Neural cell (in vitro differentiated cells): ENCODE results near the gene ENKUR. TPM values are rescaled to one million over a fixed set of nuclear protein-coding genes. Genes with fewer than 3 reads are reported as not detected.

Source experiments
- H2AFZ ChIP-seq: fragments of 200-600, 300-800 bp; sonication (generic), shearing (Covaris generic); 2 replicates; pipeline ENCODE4 v1.6.0; 2014; ENCODE audit warnings: low read depth, mild to moderate bottlenecking, antibody characterized with exemption, low read length, moderate library complexity
- H3F3A ChIP-seq: fragments of 200-600 bp; shearing (Covaris generic); 2 replicates; pipeline ENCODE4 v1.6.1; 2016; ENCODE audit warnings: mild to moderate bottlenecking, moderate library complexity, mixed read lengths, antibody characterized with exemption, low read length; ENCODE audit not compliant: insufficient read depth, poor library complexity, severe bottlenecking
- H3K27ac ChIP-seq: fragments of 200-600, 300-800 bp; sonication (generic), shearing (Covaris generic); 2 replicates; pipeline ENCODE4 v1.5.1; 2014; ENCODE audit warnings: mild to moderate bottlenecking, low read length, moderate library complexity
- H3K27me3 ChIP-seq: fragments of 300-800, 200-600 bp; sonication (generic), shearing (Covaris generic); 2 replicates; pipeline ENCODE4 v1.6.0; 2014; ENCODE audit warnings: mild to moderate bottlenecking, low read depth, low read length, moderate library complexity; ENCODE audit not compliant: insufficient read depth
- H3K36me3 ChIP-seq: fragments of 300-800, 200-600 bp; sonication (generic), shearing (Covaris generic); 2 replicates; pipeline ENCODE4 v1.5.1; 2014; ENCODE audit warnings: mild to moderate bottlenecking, antibody characterized with exemption, low read length, moderate library complexity; ENCODE audit not compliant: insufficient read depth
- H3K4me2 ChIP-seq: fragments of 300-800, 200-600 bp; sonication (generic), shearing (Covaris generic); 2 replicates; pipeline ENCODE4 v1.6.0; 2014; ENCODE audit warnings: mild to moderate bottlenecking, low read length
- H3K4me3 ChIP-seq: fragments of 300-800, 200-600 bp; sonication (generic), shearing (Covaris generic); 2 replicates; pipeline ENCODE4 v1.5.1; 2014; ENCODE audit warnings: mild to moderate bottlenecking, low read length, moderate library complexity
- H3K79me2 ChIP-seq: fragments of 200-600 bp; shearing (Covaris generic); replicated peaks from 2 replicates; pipeline ENCODE4 v1.6.0; 2014; ENCODE audit warnings: mild to moderate bottlenecking, low read length, moderate library complexity; ENCODE audit not compliant: insufficient read depth
- H3K9ac ChIP-seq: fragments of 300-800, 200-600 bp; sonication (generic), shearing (Covaris generic); 2 replicates; pipeline ENCODE4 v1.6.1; 2016; ENCODE audit warnings: mild to moderate bottlenecking, low read length, mixed read lengths
- H3K9me2 ChIP-seq: fragments of 200-600 bp; shearing (Covaris generic); 2 replicates; pipeline ENCODE4 v1.6.1; 2016; ENCODE audit warnings: mild to moderate bottlenecking, low read length, mixed read lengths; ENCODE audit not compliant: insufficient read depth
- H3K9me3 ChIP-seq: fragments of 200-600, 300-800 bp; sonication (generic), shearing (Covaris generic); 2 replicates; pipeline ENCODE4 v1.6.1; 2016; ENCODE audit warnings: mild to moderate bottlenecking, mixed run types, low read length, moderate library complexity, mixed read lengths
- H4K20me1 ChIP-seq: fragments of 200-600 bp; shearing (Covaris generic); 2 replicates; pipeline ENCODE4 v1.6.1; 2016; ENCODE audit warnings: mild to moderate bottlenecking, mixed run types; ENCODE audit not compliant: insufficient read depth
- CTCF ChIP-seq: fragments of 450-650 bp; IDR thresholded peaks from 2 replicates; pipeline ENCODE4 v1.5.1; 2014; ENCODE audit warnings: antibody characterized with exemption, mild to moderate bottlenecking, moderate library complexity; ENCODE audit not compliant: poor library complexity, severe bottlenecking
- EP300 ChIP-seq: fragments of 450-650 bp; conservative IDR thresholded peaks from 2 replicates; pipeline ENCODE4 v1.6.1; 2014; ENCODE audit warnings: antibody characterized with exemption, mild to moderate bottlenecking, moderate library complexity; ENCODE audit not compliant: poor library complexity, severe bottlenecking
- EZH2 ChIP-seq: fragments of 200-600, 300-800 bp; shearing (Covaris generic), sonication (generic); IDR thresholded peaks from 2 replicates; pipeline ENCODE4 v1.6.1; 2014; ENCODE audit warnings: antibody characterized with exemption, low read length, borderline replicate concordance, mild to moderate bottlenecking; ENCODE audit not compliant: insufficient read depth, poor library complexity, severe bottlenecking
- MXI1 ChIP-seq: fragments of 450-650 bp; conservative IDR thresholded peaks from 2 replicates; pipeline ENCODE4 v1.6.1; 2014; ENCODE audit warnings: antibody characterized with exemption, mild to moderate bottlenecking; ENCODE audit not compliant: poor library complexity, severe bottlenecking
- POLR2AphosphoS5 ChIP-seq: IDR thresholded peaks from 2 replicates; pipeline ENCODE4 v1.6.1; 2012
- RAD21 ChIP-seq: fragments of 450-650 bp; conservative IDR thresholded peaks from 2 replicates; pipeline ENCODE4 v1.6.1; 2014; ENCODE audit warnings: antibody characterized with exemption, mild to moderate bottlenecking, moderate library complexity
- REST ChIP-seq: IDR thresholded peaks from 2 replicates; pipeline ENCODE4 v1.6.1; 2012; ENCODE audit warnings: borderline replicate concordance
- SMC3 ChIP-seq: fragments of 450-650 bp; conservative IDR thresholded peaks from 2 replicates; pipeline ENCODE4 v1.6.1; 2014; ENCODE audit warnings: antibody characterized with exemption, mild to moderate bottlenecking, moderate library complexity; ENCODE audit not compliant: poor library complexity
- TAF1 ChIP-seq: IDR thresholded peaks from 2 replicates; pipeline ENCODE4 v1.6.1; 2012; ENCODE audit warnings: low read depth
- polyA plus RNA-seq: library from polyadenylated mRNA; depleted of rRNA; stranded (reverse); fragments of >200 nt; gene quantifications from 2 replicates; pipeline ENCODE4 v1.2.3, GENCODE V29; 2014

ENKUR gene
- polyA plus RNA-seq, 1 donor from 2014 or later = 2.6 TPM

GRCh38 chr10:25026463-25026862 is 10.5 kb upstream of the ENKUR start:
- Histone ChIP-seq H3K4me2 (no peak overlapping the region), H3K9ac (no peak overlapping the region), H3K9me2 (no peaks in the 10 kb centered on the region), H3K4me3 (no peak overlapping the region), H3K27ac (no peak overlapping the region), H3K9me3 (no peaks in the 10 kb centered on the region), H3K36me3 (no peaks in the 10 kb centered on the region), H3K27me3 (no peaks in the 10 kb centered on the region), H4K20me1 (no peaks in the 10 kb centered on the region), H3K79me2 (no peaks in the 10 kb centered on the region), H2AFZ (no peak overlapping the region), H3F3A (no peaks in the 10 kb centered on the region)
- TF ChIP-seq REST = no peak
- no peak for TF ChIP-seq RAD21

GRCh38 chr10:25024528-25024927 is 8.6 kb upstream of the ENKUR start:
- Histone ChIP-seq H4K20me1 (no peaks in the 10 kb centered on the region), H3K79me2 (no peaks in the 10 kb centered on the region), H3F3A (no peaks in the 10 kb centered on the region), H3K27ac (no peak overlapping the region), H2AFZ (no peak overlapping the region), H3K9me2 (no peaks in the 10 kb centered on the region), H3K9ac (no peak overlapping the region), H3K36me3 (no peaks in the 10 kb centered on the region), H3K4me3 (no peak overlapping the region), H3K9me3 (no peaks in the 10 kb centered on the region), H3K27me3 (no peaks in the 10 kb centered on the region), H3K4me2 (no peak overlapping the region)
- TF ChIP-seq MXI1 (no peak), TAF1 (no peak), EZH2 (no peak), REST (no peak), CTCF (no peak), SMC3 (no peak), POLR2AphosphoS5 (no peak), EP300 (no peak), RAD21 (no peak)
